PC-3 (cell line): Measurements from ENCODE around the gene INPP5F. TPM values are rescaled to one million over a fixed set of nuclear protein-coding genes. Genes with fewer than 3 reads are reported as not detected.

Experiments used
- ATAC-seq: fragments of 200-7000 bp; cut with Tn5 transposase; 2 replicates; pipeline ENCODE4 v1.9.1; 2020; ENCODE audit warnings: mild to moderate bottlenecking, moderate library complexity
- BruUV-seq: library from RNA; stranded (reverse); fragments of 400-500 nt; replicated peaks from 2 replicates; lab custom pipeline; 2021; lab: Mats Ljungman, UMichigan
- CTCF ChIA-PET: fragments of 300-600 bp; sonication (Branson Sonifier 250); formaldehyde crosslinking; loops from one replicate; lab custom pipeline; 2022; ENCODE audit warnings: antibody characterized with exemption; lab: Charles Lee
- POLR2A ChIA-PET: fragments of 300-600 bp; sonication (Branson Sonifier 250); formaldehyde crosslinking; loops from one replicate; lab custom pipeline; 2022; ENCODE audit warnings: antibody characterized with exemption; ENCODE audit not compliant: unreplicated experiment; lab: Charles Lee
- DNase-seq: peaks from one replicate; pipeline ENCODE4 v3.0.0-alpha.2; 2015
- H2AFZ ChIP-seq: fragments of 300-600 bp; sonication (generic); 2 replicates; pipeline ENCODE4 v1.6.0; 2016; ENCODE audit warnings: antibody characterized with exemption, low read length
- H3F3A ChIP-seq: fragments of 300-600 bp; sonication (generic); one replicate; pipeline ENCODE4 v1.6.0; 2017; ENCODE audit warnings: antibody characterized with exemption, low read length, control low read depth, mild to moderate bottlenecking; ENCODE audit not compliant: unreplicated experiment
- H3K27ac ChIP-seq: fragments of 300-600 bp; sonication (generic); 2 replicates; pipeline ENCODE4 v1.5.1; 2016; ENCODE audit warnings: mild to moderate bottlenecking, low read length
- H3K27me3 ChIP-seq: fragments of 300-600 bp; sonication (generic); 2 replicates; pipeline ENCODE4 v1.6.1; 2016; ENCODE audit warnings: low read length, mixed read lengths
- H3K36me3 ChIP-seq: fragments of 300-600 bp; sonication (generic); 2 replicates; pipeline ENCODE4 v1.6.1; 2016; ENCODE audit warnings: low read depth, mixed run types, low read length, mixed read lengths
- H3K4me1 ChIP-seq: fragments of 300-600 bp; sonication (generic); 2 replicates; pipeline ENCODE4 v1.5.1; 2016; ENCODE audit warnings: low read length; ENCODE audit not compliant: insufficient read depth
- H3K4me2 ChIP-seq: fragments of 300-600 bp; sonication (generic); 2 replicates; pipeline ENCODE4 v1.6.0; 2016; ENCODE audit warnings: low read length
- H3K4me3 ChIP-seq: fragments of 300-600 bp; sonication (generic); 2 replicates; pipeline ENCODE4 v1.5.1; 2016; ENCODE audit warnings: mild to moderate bottlenecking, low read length, mixed read lengths
- H3K79me2 ChIP-seq: fragments of 300-600 bp; sonication (generic); 2 replicates; pipeline ENCODE4 v1.6.1; 2017; ENCODE audit warnings: low read length, mixed read lengths
- H3K9ac ChIP-seq: fragments of 300-600 bp; sonication (generic); 2 replicates; pipeline ENCODE4 v1.6.0; 2016; ENCODE audit warnings: mild to moderate bottlenecking, low read length
- H3K9me2 ChIP-seq: fragments of 300-600 bp; sonication (generic); replicated peaks from 2 replicates; pipeline ENCODE4 v1.6.1; 2016; ENCODE audit warnings: mixed run types, low read length, mixed read lengths
- H3K9me3 ChIP-seq: fragments of 300-600 bp; sonication (generic); 2 replicates; pipeline ENCODE4 v1.6.1; 2016; ENCODE audit warnings: low read length, mixed read lengths
- H4K20me1 ChIP-seq: fragments of 300-600 bp; sonication (generic); 2 replicates; pipeline ENCODE4 v1.6.1; 2016; ENCODE audit warnings: low read length, mixed read lengths
- CTCF ChIP-seq: fragments of 300-600 bp; sonication (generic); conservative IDR thresholded peaks from 2 replicates; pipeline ENCODE4 v1.5.1; 2017; ENCODE audit warnings: antibody characterized with exemption, low read depth, mild to moderate bottlenecking, low read length
- EZH2 ChIP-seq: fragments of 300-600 bp; sonication (generic); IDR thresholded peaks from one replicate; pipeline ENCODE4 v1.6.1; 2017; ENCODE audit warnings: antibody characterized with exemption, mild to moderate bottlenecking, low read length; ENCODE audit not compliant: unreplicated experiment
- EZH2phosphoT487 ChIP-seq: fragments of 300-600 bp; sonication (generic); IDR thresholded peaks from 2 replicates; pipeline ENCODE4 v1.6.1; 2018; ENCODE audit warnings: mild to moderate bottlenecking, antibody characterized with exemption, low read length, borderline replicate concordance
- intact Hi-C: fragments of 100-400 bp; cut with micrococcal nuclease; formaldehyde crosslinking; loops from 2 replicates; pipeline ENCODE4 v1.9.0; 2023
- total RNA-seq: library from RNA; depleted of rRNA; stranded (reverse); fragments of >200 nt; gene quantifications from 2 replicates; pipeline ENCODE4 v1.2.3, GENCODE V29; 2014

Gene INPP5F
- total RNA-seq, 1 experiment from 2014 or later = 8.2 TPM

- H3K4me1 ChIP-seq = peaks cover 24% of the 10 kb centered on the region
- ChIA-PET POLR2A (interaction anchor here (0.5 to 0.7 kb wide), 3 partner anchors 20 to 515 kb away, joined by 3 to 13 read pairs (median 5); no protein-coding TSS in a partner anchor), CTCF (interaction anchor here (0.9 to 1.3 kb wide), 3 partner anchors 38 to 134 kb away, joined by 4 to 6 read pairs (median 6); no protein-coding TSS in a partner anchor)
- peak; percentile 4; the same call in 1 of the 2 replicates for ATAC-seq
- no peaks in the 10 kb centered on the region for H3K9me2 ChIP-seq
- no peaks in the 10 kb centered on the region for H3K27me3 ChIP-seq
- H3K27ac ChIP-seq = peak overlapping the region; percentile 68
- intact Hi-C loops = loop anchor here (2.0 to 5.0 kb wide), 2 partner anchors 70 to 128 kb away; partner anchors contain the start of gene TIAL1
- H3K4me3 ChIP-seq = peak overlapping the region; percentile 82
- TF ChIP-seq EZH2phosphoT487 = no peak
- no peak for TF ChIP-seq EZH2
- no peak for TF ChIP-seq CTCF
- H3K36me3 ChIP-seq = no peaks in the 10 kb centered on the region
- H3K9me3 ChIP-seq = no peaks in the 10 kb centered on the region
- no peaks in the 10 kb centered on the region for H3F3A ChIP-seq
- H3K79me2 ChIP-seq = peaks cover 34% of the 10 kb centered on the region
- peaks cover 8% of the 10 kb centered on the region; the same call in 1 of the 2 replicates for H4K20me1 ChIP-seq
- BruUV-seq = TSS peak; percentile 84
- peak overlapping the region; percentile 77 for H2AFZ ChIP-seq
- peak overlapping the region; percentile 90 for H3K9ac ChIP-seq
- peak overlapping the region; percentile 99 for H3K4me2 ChIP-seq
- DNase-seq = no peak
Observed at GRCh38 chr10:119724593-119725516, 995 bp upstream of the INPP5F start.

- no TSS peak for BruUV-seq
- no peaks in the 10 kb centered on the region for H3K9me2 ChIP-seq
- ATAC-seq = no peak
Observed at GRCh38 chr10:119725517-119725827, 378 bp upstream of the INPP5F start.

More at GRCh38 chr10:119725517-119725827, 378 bp upstream of the INPP5F start:
- no peaks in the 10 kb centered on the region for H3K36me3 ChIP-seq
- intact Hi-C loops = loop anchor here (2.0 to 5.0 kb wide), 2 partner anchors 71 to 128 kb away; partner anchors contain the start of gene TIAL1
- no peak for DNase-seq
- H3K79me2 ChIP-seq = peaks cover 36% of the 10 kb centered on the region
- peak overlapping the region; percentile 99 for H3K4me2 ChIP-seq
- H4K20me1 ChIP-seq = peaks cover 8% of the 10 kb centered on the region; the same call in 1 of the 2 replicates
- no peaks in the 10 kb centered on the region for H3F3A ChIP-seq
- peak overlapping the region; percentile 90 for H3K9ac ChIP-seq
- H2AFZ ChIP-seq = peak overlapping the region; percentile 77
- ChIA-PET CTCF (interaction anchor here (0.9 to 1.3 kb wide), 3 partner anchors 38 to 134 kb away, joined by 4 to 6 read pairs (median 6); no protein-coding TSS in a partner anchor), POLR2A (interaction anchor here (0.5 to 0.7 kb wide), 6 partner anchors 20 to 516 kb away, joined by 3 to 13 read pairs (median 4); no protein-coding TSS in a partner anchor)
- peaks cover 24% of the 10 kb centered on the region for H3K4me1 ChIP-seq
- peak overlapping the region; percentile 68 for H3K27ac ChIP-seq
- no peaks in the 10 kb centered on the region for H3K9me3 ChIP-seq
- no peak for TF ChIP-seq EZH2phosphoT487
- TF ChIP-seq CTCF = no peak
- no peak for TF ChIP-seq EZH2
- H3K4me3 ChIP-seq = peak overlapping the region; percentile 82
- H3K27me3 ChIP-seq = no peaks in the 10 kb centered on the region
